Right lobe of liver (tissue), 4 donors: Measurements from ENCODE around the gene CLEC19A.

ENCODE experiments used
- POLR2A ChIP-seq: fragments of 450-650 bp; IDR thresholded peaks from one replicate; pipeline ENCODE4 v1.6.1; 2017; ENCODE audit warnings: antibody characterized with exemption, mild to moderate bottlenecking
- TF ChIP-seq, protein P1 (sequence below), 4 donors: fragments of 200-600 bp in 3 of 4; fragments of 450-650 bp in 1 of 4; IDR thresholded peaks; one replicate each; pipeline versions ENCODE4 v1.5.1 to v1.8.0; 2016 to 2022; ENCODE audit warnings: antibody characterized with exemption in 4 of 4, mild to moderate bottlenecking in 2 of 4
- donor health status: DM: no; HTN: no; CAD: no.
- donor health status: DM: no; HTN: no; CAD: no.
- donor health status: DM: no; HTN: yes; CAD: no.

DNA sequence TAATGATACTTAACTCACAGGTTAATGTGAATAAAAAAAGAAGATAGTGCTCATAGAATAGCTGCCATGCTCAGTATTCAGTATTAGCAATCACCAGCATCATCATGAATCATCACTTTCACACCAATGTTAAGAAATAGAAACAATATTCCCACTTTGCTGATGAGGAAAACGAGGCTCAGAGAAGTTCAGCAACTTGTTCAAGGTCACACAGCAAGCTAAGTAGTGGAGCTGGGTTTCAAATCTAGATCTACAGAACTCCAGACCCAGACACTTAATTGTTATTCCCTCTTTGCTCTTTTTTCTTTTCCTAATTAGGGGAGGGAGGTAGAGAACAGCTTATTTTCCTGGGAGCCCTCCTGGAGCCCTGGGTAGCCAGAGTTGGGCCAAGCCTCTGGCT is 22.9 kb downstream of the CLEC19A start:
- TF ChIP-seq, protein P1, sequence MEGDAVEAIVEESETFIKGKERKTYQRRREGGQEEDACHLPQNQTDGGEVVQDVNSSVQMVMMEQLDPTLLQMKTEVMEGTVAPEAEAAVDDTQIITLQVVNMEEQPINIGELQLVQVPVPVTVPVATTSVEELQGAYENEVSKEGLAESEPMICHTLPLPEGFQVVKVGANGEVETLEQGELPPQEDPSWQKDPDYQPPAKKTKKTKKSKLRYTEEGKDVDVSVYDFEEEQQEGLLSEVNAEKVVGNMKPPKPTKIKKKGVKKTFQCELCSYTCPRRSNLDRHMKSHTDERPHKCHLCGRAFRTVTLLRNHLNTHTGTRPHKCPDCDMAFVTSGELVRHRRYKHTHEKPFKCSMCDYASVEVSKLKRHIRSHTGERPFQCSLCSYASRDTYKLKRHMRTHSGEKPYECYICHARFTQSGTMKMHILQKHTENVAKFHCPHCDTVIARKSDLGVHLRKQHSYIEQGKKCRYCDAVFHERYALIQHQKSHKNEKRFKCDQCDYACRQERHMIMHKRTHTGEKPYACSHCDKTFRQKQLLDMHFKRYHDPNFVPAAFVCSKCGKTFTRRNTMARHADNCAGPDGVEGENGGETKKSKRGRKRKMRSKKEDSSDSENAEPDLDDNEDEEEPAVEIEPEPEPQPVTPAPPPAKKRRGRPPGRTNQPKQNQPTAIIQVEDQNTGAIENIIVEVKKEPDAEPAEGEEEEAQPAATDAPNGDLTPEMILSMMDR (IDR thresholded peaks at IDR 0.05): no peak
- TF ChIP-seq POLR2A: no peak
